GM12891 (cell line): ENCODE data around the gene SERPINA4.

Source experiments
- POLR2A ChIP-seq: IDR thresholded peaks from 2 replicates; pipeline ENCODE4 v1.6.1; 2011; ENCODE audit warnings: low read depth, low read length, control low read depth
- POU2F2 ChIP-seq: IDR thresholded peaks from 2 replicates; pipeline ENCODE4 v1.6.1; 2011; ENCODE audit warnings: low read depth, mild to moderate bottlenecking, control low read depth, low read length, moderate library complexity

DNA sequence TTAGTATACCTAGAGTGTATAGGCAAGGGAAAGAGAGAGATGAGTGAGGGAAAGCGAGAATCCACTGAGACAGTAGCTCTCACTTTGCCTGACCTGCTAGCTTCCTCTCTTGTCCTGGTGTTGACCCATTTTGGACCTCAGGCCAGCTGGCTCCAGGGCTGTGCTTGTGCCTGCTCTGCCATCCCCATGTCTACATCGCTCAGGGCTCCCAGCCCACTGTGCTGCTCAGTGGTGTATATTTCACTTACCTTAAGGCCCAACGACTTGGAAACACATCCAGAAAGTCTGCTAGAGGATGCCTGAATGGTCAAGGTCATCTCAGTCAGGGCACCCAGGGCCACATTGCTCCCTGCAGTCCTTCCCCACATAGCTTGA is 964 bp upstream of the SERPINA4 start:
- TF ChIP-seq POLR2A, result no peak
- no peak for TF ChIP-seq POU2F2
